Measurements from ENCODE around the gene DAGLA.

- TF ChIP-seq CTCF (IDR thresholded peaks at IDR 0.05; ENCODE audit: low read length) (no peak), EZH2 (IDR thresholded peaks at IDR 0.05; ENCODE audit: borderline replicate concordance, low read length) (no peak)
These were observed 56.1 kb downstream of the DAGLA start for GRCh38 chr11:61736310-61736709.

Data from OCI-LY1 (cell line).